ENCODE results near the gene POLN. TPM values are rescaled to one million over a fixed set of nuclear protein-coding genes. Genes with fewer than 3 reads are reported as not detected.

Gene POLN
- total and polyA plus RNA-seq, 2 of the 4 experiments (the other 2 are of a cell fraction), result 0.63 to 0.72 TPM

DNA sequence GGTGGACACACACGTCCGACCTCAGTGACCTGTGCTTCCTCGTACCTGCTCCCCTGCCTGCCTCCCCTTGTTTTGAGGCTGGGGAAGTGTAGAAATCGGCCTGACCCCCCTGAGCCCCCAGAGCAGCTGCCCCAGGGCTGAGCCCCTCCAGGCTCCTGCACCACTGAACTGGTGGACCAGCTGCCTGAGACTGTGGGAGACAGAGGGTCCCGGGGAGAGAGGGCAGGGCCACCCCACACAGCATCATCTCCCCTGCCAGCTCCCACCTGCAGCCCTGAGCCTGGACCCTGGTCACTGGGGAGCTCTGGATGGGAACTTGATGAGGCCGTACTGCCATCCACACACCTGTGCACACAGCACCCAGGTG is 197.8 kb downstream of the POLN start (continued):
- no peak for TF ChIP-seq CTCF (conservative IDR thresholded peaks at IDR 0.05; ENCODE audit: low read depth, low read length)

GRCh38 chr4:2043396-2044118 is 198.4 kb downstream of the POLN start:
- no TSS peak for BruUV-seq (replicated peaks)
- TF ChIP-seq CTCF (conservative IDR thresholded peaks at IDR 0.05; ENCODE audit: low read depth, low read length), result no peak
- TF ChIP-seq MAZ (IDR thresholded peaks at IDR 0.05; ENCODE audit: borderline replicate concordance, low read depth, low read length), result no peak
- TF ChIP-seq MXI1 (IDR thresholded peaks at IDR 0.05; ENCODE audit: borderline replicate concordance, low read depth, low read length), result no peak
- TF ChIP-seq CEBPB (IDR thresholded peaks at IDR 0.05; ENCODE audit: low read depth, low read length), result no peak
- TF ChIP-seq SMC3 (IDR thresholded peaks at IDR 0.05; ENCODE audit: low read depth, low read length), result no peak
- TF ChIP-seq, protein P1, sequence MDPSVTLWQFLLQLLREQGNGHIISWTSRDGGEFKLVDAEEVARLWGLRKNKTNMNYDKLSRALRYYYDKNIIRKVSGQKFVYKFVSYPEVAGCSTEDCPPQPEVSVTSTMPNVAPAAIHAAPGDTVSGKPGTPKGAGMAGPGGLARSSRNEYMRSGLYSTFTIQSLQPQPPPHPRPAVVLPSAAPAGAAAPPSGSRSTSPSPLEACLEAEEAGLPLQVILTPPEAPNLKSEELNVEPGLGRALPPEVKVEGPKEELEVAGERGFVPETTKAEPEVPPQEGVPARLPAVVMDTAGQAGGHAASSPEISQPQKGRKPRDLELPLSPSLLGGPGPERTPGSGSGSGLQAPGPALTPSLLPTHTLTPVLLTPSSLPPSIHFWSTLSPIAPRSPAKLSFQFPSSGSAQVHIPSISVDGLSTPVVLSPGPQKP (IDR thresholded peaks at IDR 0.05; ENCODE audit: borderline replicate concordance, low read depth, low read length), result no peak
- no peak for TF ChIP-seq NFE2L2 (IDR thresholded peaks at IDR 0.05; ENCODE audit: low read depth, low read length)
- no peak for TF ChIP-seq USF2 (IDR thresholded peaks at IDR 0.05; ENCODE audit: low read depth, low read length)

More at GRCh38 chr4:2043396-2044118, 198.4 kb downstream of the POLN start:
- dilution Hi-C loops (cut with HindIII; ENCODE audit: low sequenced_read_pairs, unreplicated experiment), result no loop called here
- H3K4ac ChIP-seq (ENCODE audit: low read depth, low read length), result no peak overlapping the region
- H2AK9ac ChIP-seq (replicated peaks; ENCODE audit: low read depth, low read length, poor library complexity), result no peak overlapping the region
- in situ Hi-C loops (cut with MboI; ENCODE audit: low sequenced_read_pairs), result no loop called here
- H3K14ac ChIP-seq (replicated peaks; ENCODE audit: low read depth, low read length), result no peak overlapping the region
- H4K91ac ChIP-seq (ENCODE audit: insufficient read depth, low read depth, low read length), result no peak overlapping the region
- H3K9ac ChIP-seq (ENCODE audit: low read depth, low read length), result no peak overlapping the region
- H2BK120ac ChIP-seq (ENCODE audit: low read depth, low read length), result no peak overlapping the region
- CTCF ChIA-PET, result no interaction called here
- no peak overlapping the region for H3K27ac ChIP-seq (ENCODE audit: insufficient read depth, low read length)
- H3K36me3 ChIP-seq (ENCODE audit: control insufficient read depth, insufficient read depth, low read length), result peaks cover 2% of the 10 kb centered on the region; the same call in 1 of the 2 replicates
- no peak overlapping the region for H4K8ac ChIP-seq (ENCODE audit: low read depth in 2 of 2, low read length in 2 of 2)
- H2BK15ac ChIP-seq (ENCODE audit: low read depth, low read length), result no peak overlapping the region
- no peaks in the 10 kb centered on the region for H4K20me1 ChIP-seq (ENCODE audit: insufficient read depth, low read length)
- H3K27me3 ChIP-seq (ENCODE audit: control insufficient read depth, insufficient read depth, low read length), result peaks cover 21% of the 10 kb centered on the region
- H3K4me3 ChIP-seq (ENCODE audit: insufficient read depth, low read depth, low read length), result no peak overlapping the region
- no peak overlapping the region for H2BK5ac ChIP-seq (ENCODE audit: low read depth, low read length, poor library complexity, severe bottlenecking)
- no peak overlapping the region for H3K18ac ChIP-seq (ENCODE audit: low read depth, low read length)
- no peaks in the 10 kb centered on the region; the same call in 1 of the 2 replicates for H3K4me1 ChIP-seq (ENCODE audit: control insufficient read depth, insufficient read depth, low read length)
- no peaks in the 10 kb centered on the region for H3K9me1 ChIP-seq (ENCODE audit: insufficient read depth, low read length)
- H3K4me2 ChIP-seq (ENCODE audit: low read depth, low read length), result no peak overlapping the region
- intact Hi-C loops (cut with micrococcal nuclease), result no loop called here
- POLR2A ChIA-PET (ENCODE audit: unreplicated experiment), result no interaction called here
- H3K56ac ChIP-seq (ENCODE audit: extremely low read depth, insufficient read depth, low read length), result no peak overlapping the region
- 87% methylated on average over 11 of the region's 18 CpGs; no CpG with 5 or more reads in 1 of the 2 experiments for WGBS, 2 experiments (ENCODE audit: extremely low coverage in 2 of 2, insufficient read length in 1 of 2)
- no peak overlapping the region for H2AK5ac ChIP-seq (ENCODE audit: low read depth, low read length)
- H2AFZ ChIP-seq (replicated peaks; ENCODE audit: low read length, poor library complexity), result no peak overlapping the region
- H3K9me3 ChIP-seq (ENCODE audit: control insufficient read depth, insufficient read depth, low read length), result no peaks in the 10 kb centered on the region; the same call in 1 of the 2 replicates
- no peak overlapping the region for H4K5ac ChIP-seq (ENCODE audit: low read depth, low read length)
- DNase-seq (no peak), ATAC-seq (ENCODE audit: low read depth) (no peak)
- no peak overlapping the region for H3K23ac ChIP-seq (ENCODE audit: low read depth, low read length)
- no peak overlapping the region for H2BK20ac ChIP-seq (ENCODE audit: low read depth, low read length)
- H3K79me1 ChIP-seq (ENCODE audit: low read depth in 1 of 2, low read length in 2 of 2), result 0 out of 4 replicates have a peak, but pooled peaks cover 0 to 7% of the 10 kb centered on the region in 2 experiments

All from IMR-90 (cell line).